LNCAP (cell line): ENCODE results near the gene TBX20.

Experiments used
- TF ChIP-seq, protein P1 (sequence below): fragments of 450-650 bp; IDR thresholded peaks from 2 replicates; pipeline ENCODE4 v1.5.1; 2017; ENCODE audit warnings: mild to moderate bottlenecking

TBX20 gene, protein sequence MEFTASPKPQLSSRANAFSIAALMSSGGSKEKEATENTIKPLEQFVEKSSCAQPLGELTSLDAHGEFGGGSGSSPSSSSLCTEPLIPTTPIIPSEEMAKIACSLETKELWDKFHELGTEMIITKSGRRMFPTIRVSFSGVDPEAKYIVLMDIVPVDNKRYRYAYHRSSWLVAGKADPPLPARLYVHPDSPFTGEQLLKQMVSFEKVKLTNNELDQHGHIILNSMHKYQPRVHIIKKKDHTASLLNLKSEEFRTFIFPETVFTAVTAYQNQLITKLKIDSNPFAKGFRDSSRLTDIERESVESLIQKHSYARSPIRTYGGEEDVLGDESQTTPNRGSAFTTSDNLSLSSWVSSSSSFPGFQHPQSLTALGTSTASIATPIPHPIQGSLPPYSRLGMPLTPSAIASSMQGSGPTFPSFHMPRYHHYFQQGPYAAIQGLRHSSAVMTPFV

DNA sequence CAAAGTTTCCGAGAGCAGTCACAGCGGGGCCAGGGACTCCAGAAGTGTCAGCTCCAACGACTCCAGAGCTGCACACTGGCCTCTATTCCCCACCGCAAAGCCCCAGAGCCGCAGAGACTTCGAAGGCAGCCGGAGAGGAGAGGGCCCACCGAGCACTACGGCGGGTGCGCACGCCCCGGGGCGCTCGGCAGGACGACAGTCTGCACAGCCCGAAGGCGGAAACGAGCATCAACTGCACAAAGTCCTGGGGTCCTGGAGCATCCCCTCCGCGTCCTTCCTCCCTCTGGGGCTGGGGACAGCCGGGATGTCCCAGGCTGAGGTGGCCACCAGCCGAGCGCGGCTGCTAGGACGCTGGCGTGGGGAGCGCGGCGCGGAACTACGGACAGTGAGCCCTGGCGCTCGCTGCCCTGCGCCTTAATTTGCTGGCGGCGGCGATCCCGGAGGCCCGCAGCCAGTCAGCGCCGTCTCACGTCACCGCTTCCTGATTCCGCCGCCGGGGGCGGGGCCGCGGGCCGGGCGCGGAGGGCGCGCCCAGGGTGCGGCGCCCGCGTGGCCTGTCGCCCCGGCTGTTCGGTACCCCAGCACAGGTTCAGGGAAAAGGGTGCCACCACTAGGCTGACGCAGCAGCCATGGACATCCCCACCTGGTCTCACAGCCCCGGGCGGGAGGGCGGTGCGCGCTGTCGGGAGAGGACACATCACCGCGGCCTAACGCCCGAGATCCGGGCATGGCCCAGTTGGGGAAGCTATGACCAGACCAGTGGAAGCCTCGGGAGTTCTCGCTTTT is at the start of gene TBX20:
TSS of gene TBX20 (minus strand) at position 391 of the 786 bp plus-strand sequence. CDS start 480 bp downstream, outside the sequence.
- TF ChIP-seq, protein P1, sequence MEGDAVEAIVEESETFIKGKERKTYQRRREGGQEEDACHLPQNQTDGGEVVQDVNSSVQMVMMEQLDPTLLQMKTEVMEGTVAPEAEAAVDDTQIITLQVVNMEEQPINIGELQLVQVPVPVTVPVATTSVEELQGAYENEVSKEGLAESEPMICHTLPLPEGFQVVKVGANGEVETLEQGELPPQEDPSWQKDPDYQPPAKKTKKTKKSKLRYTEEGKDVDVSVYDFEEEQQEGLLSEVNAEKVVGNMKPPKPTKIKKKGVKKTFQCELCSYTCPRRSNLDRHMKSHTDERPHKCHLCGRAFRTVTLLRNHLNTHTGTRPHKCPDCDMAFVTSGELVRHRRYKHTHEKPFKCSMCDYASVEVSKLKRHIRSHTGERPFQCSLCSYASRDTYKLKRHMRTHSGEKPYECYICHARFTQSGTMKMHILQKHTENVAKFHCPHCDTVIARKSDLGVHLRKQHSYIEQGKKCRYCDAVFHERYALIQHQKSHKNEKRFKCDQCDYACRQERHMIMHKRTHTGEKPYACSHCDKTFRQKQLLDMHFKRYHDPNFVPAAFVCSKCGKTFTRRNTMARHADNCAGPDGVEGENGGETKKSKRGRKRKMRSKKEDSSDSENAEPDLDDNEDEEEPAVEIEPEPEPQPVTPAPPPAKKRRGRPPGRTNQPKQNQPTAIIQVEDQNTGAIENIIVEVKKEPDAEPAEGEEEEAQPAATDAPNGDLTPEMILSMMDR, result no peak

DNA sequence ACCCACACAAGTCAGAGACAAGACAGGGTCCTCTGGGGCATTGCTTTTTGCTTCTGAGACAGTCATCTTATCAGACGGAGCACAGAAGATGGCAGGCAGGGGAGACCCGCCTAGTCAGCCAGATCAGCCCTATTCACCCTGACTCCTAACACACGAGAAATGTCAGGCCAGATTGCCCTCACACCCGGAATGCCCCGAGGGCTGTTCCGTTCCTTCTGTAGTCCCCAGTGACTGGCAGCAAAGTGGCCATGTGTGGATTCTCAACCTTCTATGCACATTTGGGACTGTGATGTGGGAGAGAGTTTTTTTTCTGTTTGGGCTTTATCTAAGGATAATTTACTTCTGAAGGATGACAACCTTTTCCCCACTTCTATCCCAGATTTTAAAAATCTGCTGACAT is 35.5 kb upstream of the TBX20 start:
- TF ChIP-seq, protein P1, result no peak

DNA sequence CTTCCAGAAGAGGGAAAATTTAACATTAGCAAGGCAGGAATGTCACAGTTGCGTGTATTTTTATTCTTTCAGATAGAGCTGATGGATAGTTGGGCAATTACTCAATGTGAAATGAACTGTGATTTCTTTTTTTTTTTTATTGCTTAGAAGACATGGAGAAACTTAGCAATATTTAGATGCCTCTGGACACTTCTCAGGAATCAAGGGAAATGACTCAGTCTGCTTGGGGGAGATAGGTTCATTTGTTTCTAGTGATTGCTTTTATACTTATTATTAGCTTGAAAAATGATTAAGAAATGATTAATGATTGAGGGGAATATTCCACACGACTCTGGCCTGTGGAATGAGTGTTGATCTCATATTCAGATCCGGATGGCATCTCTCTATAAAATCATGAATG is 33.1 kb upstream of the TBX20 start:
- TF ChIP-seq, protein P1, result no peak

DNA sequence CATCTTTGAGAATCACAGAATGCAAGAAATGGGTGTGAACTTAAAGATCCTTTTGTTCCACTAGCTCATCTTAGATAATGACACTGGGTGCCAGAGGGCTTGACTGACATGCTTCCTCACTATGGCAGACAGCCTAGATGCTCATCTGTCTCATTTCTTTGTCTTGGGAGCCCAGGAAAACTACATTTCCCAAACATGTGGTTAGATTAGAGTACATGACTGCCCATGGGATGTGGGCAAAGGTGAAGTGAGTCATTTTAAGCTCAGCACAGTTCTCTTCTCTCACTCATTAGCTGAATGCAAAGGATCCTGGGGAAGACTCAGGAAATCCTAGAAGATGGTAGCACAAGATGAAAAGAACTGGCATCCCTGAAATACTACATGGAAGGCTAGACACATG is 32.5 kb upstream of the TBX20 start:
- TF ChIP-seq, protein P1, result no peak

DNA sequence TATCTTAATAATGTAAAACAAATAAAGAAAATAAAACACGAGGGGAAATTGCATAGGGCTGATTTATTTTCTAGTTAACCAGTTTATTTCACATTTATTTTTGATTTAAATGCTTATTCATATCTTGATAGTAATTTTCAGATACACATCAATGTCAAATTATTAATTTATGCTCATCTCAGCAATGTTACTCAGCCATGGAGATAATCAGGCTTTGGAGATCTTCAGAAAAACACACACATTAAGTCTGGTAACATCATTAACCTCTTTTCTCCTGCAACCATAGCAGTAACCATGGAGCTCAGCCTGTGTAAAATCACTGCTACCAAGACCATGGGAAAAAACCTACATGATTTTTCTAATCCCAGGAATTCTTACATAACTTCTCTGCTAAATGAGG is 31.9 kb upstream of the TBX20 start:
- TF ChIP-seq, protein P1, result no peak

DNA sequence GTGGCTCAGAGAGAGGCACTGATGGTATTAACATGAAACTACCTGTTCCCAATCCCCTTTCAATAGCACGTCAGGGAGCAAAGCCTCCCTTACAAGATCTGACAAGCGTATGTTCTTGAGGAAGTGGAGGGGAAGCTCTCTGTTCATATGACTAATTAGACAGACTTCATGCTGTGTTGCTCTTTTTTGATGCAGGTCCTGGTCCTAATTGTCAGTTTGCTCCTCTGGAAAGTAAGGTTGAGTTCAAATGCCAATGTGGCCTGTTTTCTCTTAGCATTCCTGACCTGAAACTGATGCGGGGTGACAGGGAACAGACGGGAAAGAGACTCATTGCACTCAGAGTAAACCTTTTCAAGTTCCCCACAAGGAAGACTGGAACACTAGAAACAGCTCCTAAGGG is 27.0 kb upstream of the TBX20 start:
- TF ChIP-seq, protein P1, result no peak

DNA sequence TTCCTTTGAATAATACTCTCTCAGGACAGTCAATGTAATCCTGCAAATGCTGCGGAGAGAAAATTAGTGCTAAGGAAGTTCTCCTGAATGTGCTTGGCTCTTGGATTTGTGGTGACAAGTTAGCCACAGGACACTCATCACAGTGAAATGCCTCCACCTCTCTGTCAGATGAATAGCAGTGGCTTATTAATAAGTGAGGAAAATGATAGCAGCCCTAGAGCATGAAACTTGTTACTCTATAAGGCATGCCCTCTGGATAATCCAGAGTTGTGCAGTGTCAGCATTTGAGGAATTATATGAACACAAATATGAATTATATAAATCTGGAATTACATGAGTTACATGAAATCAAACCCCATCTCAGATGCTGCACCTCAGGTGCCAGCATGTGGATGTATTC is 23.5 kb upstream of the TBX20 start:
- TF ChIP-seq, protein P1, result no peak
